ENCODE data around the gene MYO9B.

MYO9B gene

DNA sequence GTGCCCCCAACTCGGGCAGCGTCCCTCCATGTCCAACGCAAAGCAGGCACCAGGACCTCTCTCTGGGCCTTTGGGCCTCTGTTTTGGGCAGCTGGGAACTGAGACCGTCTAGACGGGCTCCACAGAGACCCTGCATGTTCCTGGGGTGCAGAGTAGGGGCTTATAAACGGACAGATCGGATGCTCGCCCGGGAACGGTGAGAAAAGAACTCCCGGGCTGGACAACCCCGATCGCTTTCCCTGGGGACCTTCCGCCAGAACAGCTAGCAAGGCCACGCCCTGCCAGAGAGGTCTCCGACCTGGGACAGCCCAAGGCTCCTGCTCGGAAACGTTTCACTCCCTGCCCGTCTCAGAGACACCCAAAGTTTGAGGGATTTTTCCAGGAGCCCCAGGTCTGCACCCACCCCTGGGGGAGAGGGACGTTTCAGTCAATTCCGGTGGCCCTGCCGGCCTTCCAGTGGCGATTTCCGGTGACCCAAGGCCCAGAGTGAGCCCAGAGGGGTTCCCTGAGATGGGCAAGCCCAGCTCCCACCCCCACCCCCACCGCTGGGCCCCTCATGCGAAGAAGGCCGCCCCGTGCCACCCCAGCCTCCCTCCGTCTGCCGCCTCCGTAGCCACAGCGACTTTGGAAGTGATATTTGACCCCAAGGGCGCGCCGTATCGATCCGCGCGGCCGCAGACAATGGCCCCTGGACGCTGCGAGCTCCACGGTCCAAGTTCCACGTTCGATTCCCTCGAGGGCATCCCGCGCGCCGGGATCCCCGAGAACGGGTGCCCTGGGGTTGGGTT lies 168.4 kb downstream of the MYO9B start:
- no peak for DNase-seq

DNA sequence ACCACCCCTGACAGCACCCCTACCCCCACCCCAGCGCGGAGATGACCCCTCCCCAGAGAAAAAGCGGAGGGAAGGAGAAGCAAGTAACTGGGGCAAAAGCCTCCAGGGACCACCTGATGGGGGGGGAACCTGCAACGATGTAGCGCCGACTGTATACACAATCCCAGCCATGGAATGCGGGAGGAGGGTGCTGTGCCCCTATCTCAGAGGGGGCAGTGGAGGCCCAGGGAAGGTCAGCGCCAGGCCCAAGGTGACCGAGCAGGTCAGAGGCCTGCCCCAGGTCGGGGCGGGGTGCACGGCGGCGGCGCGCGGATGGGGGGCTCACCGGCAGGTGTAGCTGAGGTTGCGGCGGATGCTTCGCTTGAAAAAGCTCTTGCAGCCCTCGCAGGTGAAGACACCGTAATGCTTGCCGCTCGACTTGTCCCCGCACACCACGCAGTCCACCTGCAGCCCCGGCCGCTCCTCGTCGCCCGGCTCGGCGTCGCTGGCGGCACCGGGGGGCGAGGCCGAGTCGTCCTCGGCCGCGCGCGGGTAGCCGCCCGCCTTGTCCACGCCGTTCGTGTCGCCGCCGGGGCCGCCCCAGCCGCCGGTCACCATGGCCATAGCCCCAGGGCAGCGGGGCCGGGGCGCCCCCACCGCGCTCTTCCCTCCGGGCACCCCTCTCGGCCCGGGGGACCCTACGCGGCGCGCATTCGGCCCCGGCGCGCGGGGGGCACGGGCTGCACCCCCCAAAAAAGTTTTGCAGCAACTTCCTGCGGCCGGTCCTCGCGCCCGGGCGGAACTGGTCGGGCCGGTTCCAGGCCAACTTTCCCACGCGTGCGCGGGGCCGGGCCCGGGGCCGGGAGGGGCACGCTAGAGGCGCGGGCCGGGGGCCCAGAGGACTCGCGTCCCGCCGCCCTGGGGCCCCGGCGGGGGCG lies 169.3 kb downstream of the MYO9B start:
- no peak for DNase-seq

- no peak for DNase-seq
Observed at GRCh38 chr19:17245535-17245984, 170.0 kb downstream of the MYO9B start, which contains the start of gene NR2F6. TSS of gene NR2F6 (minus strand) at chr19:17245919. CDS start at chr19:17245220, 699 bp downstream.

DNA sequence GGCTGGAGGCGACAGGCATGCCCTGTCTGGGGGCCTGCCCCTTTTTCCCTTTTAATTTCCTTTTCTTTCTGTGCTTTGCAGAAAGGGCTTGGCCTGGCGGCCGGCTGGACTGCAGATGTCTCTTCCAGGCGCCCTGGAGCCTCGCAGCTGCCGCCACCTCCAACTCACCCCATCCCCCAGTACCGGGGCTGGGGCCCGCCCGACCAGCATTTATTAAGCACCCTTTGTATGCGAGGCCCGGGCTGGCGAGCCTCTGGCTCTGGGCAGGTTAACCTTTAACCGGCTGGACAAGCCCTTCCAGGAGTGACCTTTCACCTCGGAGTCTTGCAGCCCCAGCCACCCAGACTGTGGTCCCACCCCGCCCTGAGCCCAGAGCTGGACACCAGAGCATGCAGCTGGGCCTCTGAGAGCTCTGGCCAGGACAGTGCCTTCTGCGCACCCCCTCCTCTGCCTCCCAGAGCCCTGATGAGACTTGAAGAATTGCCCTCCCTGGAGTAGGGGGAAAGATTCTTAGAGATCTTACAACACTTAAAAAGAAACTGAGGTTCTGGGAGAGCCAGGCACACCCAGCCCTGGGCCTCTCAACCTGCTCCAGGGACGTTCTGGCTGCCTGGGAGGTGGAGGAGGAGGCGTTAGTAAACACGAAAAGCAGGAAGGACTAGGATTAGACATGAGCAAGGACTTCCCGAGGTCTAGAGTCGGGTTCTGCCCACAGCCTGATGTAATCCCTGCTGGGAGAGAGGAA lies 171.3 kb downstream of the MYO9B start:
- peak; percentile 70 for DNase-seq

GRCh38 chr19:17248011-17248776 lies 172.6 kb downstream of the MYO9B start:
- DNase-seq, result no peak

DNA sequence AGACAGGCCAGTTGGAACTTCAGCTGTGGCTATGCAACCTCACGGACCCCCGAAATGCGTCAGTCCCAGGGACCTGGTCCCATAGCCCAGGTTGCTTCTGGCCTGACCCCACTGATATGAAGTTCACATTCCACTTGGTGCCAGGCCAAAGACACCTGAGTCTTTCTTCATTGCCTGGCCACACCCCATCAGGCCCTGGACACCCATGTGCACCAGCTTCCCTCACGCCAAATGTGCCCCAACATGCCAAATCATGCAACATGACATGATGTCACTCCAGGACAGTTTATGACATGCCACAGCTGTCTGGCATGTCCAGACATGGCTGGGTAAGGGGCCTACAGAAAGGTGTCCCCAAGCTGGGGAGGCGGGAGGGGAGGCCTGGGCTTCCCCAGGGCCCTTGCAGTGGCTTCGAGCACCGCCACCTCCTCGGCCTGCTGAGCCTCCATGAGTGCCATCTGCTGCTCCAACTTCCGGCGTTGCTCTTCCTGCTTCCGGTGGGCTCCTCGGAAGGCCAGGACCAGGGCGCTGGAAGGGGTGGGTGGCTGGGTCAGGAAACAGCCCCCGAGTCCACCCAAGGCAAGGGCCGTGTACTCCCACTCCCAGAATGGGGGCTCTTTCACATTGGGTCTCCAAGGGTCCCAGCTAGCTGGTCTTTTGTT lies 174.4 kb downstream of the MYO9B start:
- DNase-seq, result no peak

DNA sequence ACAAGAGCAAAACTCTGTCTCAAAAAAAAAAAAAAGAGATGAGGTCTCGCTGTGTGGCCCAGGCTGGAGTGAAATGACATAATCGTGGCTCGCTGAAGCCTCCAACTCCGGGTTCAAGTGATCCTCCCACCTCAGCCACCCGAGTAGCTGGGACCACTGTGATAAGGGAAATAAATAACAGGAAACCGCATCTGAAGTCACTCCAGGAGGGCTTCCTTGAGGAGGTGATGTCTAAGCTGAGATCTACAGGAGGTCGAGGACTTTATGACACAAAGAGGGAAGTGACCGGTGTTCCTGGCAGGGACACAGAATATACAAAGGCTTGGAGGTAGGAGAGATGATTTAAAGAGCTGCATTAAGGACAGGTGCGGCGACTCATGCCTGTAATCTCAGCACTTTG lies 179.1 kb downstream of the MYO9B start:
- no peak for DNase-seq

- DNase-seq, result no peak
Observed at GRCh38 chr19:17255150-17255621, 179.6 kb downstream of the MYO9B start.

DNA sequence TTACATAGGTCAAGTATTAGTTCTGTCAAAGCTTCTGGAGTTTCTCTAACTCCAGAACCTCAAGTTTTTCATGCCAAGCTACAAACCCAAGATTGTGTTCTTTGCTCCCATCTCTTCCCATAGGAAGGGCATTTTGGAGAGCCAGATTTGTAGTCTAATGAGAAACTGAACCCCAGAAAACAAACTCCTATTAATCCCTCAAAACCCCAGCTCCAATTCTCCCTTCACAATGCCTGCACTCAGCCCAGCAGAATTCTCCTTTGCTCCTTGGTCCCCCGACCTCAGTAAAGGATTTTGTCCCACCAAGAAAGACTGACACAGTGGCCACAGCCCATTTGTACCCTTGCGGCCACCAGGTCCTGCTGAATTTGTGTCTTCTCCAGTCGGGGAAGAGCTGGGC lies 180.6 kb downstream of the MYO9B start:
- DNase-seq, result no peak

GRCh38 chr19:17259118-17259780 lies 183.7 kb downstream of the MYO9B start:
- DNase-seq, result no peak

DNA sequence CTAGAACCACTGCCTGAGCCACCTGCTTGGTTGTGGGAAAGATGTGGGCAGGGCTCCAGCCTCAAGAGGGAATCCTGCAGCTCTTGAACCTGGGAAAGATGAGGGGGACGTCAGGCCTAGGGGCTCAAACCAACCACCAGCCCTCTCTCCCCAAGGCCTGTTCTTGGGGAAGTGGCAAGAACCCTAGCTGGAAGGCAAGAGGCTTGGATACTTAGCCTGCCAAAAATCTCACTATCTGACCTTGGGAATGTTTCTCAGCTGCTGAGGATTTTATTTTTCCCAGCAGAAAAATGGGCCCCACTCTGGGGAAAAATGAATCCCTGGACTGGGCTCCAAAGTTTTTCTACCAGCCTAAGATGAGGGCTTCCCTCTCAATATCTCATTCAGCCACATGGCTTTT lies 184.4 kb downstream of the MYO9B start:
- DNase-seq, result no peak

GRCh38 chr19:17260842-17261325 lies 185.3 kb downstream of the MYO9B start:
- DNase-seq, result peak; percentile 81

DNA sequence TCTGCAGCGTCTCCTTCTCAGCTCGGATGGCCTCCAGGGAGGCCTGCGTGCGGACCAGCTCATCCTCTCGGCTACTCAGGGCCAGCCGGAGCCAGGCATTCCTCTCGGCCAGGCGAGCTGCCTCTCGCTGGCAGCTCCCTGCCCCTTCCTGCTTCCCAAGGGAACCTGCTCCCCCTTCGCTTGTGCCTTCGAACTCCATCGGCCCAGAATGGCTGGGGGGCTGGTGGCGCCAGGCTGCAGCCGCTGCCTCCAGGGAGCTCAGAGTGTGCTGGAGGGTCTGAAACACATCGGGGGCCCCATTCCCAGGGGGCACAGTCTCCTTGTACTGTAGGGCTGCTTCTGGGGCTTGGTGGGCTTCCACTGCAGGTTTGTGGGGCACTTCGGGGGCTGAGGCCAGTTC lies 187.0 kb downstream of the MYO9B start:
- DNase-seq, result no peak
